Measurements from ENCODE around the gene VGF.

GRCh38 chr7:101119876-101120275, 45.5 kb downstream of the VGF start:
- no peak for TF ChIP-seq POLR2AphosphoS5 (IDR thresholded peaks at IDR 0.05; ENCODE audit: borderline replicate concordance, low read depth, low read length)
- TF ChIP-seq EZH2 (IDR thresholded peaks at IDR 0.05): no peak
- no peak for TF ChIP-seq FOXP2 (optimal IDR thresholded peaks at IDR 0.05; ENCODE audit: control extremely low read depth, extremely low read length, insufficient read depth)

Measured in SK-N-MC (cell line).